Coronary artery (tissue), 2 donors: ENCODE data around the gene CPNE6.

Experiments
- DNase-seq: peaks from one replicate; pipeline ENCODE4 v3.0.0-alpha.2; 2017; ENCODE audit warnings: low spot score
- H3K27ac ChIP-seq, 2 donors: fragments of 200-600 bp; sonication (generic); one replicate each; pipeline ENCODE4 v1.5.1; 2016 to 2019
- H3K4me3 ChIP-seq: fragments of 200-600 bp; sonication (generic); 2 replicates; pipeline ENCODE4 v1.5.1; 2016; ENCODE audit warnings: mild to moderate bottlenecking, moderate library complexity
- TF ChIP-seq, protein P1 (sequence below): fragments of 200-600 bp; sonication (generic); IDR thresholded peaks from one replicate; pipeline ENCODE4 v1.5.1; 2019; ENCODE audit warnings: antibody characterized with exemption

Gene CPNE6

DNA sequence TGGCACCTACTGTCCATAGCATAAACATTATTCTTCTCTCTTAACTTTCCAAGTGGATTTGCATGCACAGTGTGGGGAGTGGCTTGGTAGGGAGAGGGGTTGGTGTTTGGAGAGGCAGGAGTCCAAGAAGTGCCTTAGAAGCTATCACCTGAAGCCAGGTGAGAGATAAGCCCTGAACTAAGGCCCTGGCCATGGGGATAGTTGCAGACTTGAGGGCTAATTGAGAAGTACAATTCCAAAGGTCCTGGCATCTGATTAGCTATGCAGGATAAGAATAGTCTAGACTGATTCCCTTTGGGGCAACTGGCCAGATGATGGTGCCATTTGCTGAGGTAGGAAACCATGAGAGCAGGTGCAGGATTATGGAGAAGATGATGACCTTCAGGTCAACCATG, 20.7 kb downstream of the CPNE6 start:
- peak overlapping the region in 1 of 2 donors; percentile 95 for H3K27ac ChIP-seq
- H3K4me3 ChIP-seq: no peak overlapping the region
- TF ChIP-seq, protein P1, sequence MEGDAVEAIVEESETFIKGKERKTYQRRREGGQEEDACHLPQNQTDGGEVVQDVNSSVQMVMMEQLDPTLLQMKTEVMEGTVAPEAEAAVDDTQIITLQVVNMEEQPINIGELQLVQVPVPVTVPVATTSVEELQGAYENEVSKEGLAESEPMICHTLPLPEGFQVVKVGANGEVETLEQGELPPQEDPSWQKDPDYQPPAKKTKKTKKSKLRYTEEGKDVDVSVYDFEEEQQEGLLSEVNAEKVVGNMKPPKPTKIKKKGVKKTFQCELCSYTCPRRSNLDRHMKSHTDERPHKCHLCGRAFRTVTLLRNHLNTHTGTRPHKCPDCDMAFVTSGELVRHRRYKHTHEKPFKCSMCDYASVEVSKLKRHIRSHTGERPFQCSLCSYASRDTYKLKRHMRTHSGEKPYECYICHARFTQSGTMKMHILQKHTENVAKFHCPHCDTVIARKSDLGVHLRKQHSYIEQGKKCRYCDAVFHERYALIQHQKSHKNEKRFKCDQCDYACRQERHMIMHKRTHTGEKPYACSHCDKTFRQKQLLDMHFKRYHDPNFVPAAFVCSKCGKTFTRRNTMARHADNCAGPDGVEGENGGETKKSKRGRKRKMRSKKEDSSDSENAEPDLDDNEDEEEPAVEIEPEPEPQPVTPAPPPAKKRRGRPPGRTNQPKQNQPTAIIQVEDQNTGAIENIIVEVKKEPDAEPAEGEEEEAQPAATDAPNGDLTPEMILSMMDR: no peak
- DNase-seq: no peak

DNA sequence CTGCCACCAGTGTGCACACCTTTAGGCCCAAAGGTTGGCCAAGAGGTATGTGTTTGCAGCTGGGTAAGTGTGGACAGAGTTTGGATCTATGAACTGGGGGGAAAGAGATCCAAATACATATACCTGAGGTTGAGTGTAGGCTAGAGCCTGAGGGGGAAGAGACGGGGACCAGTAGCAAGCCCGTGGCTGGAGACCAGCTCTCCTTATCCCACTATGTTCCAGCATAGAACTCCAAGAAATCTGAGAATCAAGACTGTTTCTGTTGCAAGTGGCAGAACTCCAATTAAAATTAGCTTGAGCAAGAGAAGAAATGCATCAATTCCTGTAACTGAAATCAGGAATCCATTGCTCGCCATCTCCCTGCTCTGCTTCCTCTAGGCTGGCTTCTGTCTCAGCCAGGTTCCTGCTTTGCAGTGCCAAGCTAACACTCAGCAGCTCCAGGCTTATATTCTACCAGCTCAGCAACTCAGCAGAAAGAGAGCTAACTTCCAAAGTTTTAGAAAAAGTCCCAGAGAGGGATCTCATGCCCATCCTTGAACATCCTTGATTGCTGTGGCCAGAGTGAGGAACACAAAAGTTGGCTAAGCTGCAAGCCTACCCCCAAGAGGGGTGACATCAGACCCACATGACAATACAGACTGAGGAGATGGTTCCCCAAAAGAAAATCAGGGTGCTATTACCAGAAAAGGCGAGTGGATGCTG, 21.3 kb downstream of the CPNE6 start:
- no peak overlapping the region for H3K4me3 ChIP-seq
- no peak for DNase-seq
- peak overlapping the region in 1 of 2 donors; percentile 95 for H3K27ac ChIP-seq
- TF ChIP-seq, protein P1: no peak

DNA sequence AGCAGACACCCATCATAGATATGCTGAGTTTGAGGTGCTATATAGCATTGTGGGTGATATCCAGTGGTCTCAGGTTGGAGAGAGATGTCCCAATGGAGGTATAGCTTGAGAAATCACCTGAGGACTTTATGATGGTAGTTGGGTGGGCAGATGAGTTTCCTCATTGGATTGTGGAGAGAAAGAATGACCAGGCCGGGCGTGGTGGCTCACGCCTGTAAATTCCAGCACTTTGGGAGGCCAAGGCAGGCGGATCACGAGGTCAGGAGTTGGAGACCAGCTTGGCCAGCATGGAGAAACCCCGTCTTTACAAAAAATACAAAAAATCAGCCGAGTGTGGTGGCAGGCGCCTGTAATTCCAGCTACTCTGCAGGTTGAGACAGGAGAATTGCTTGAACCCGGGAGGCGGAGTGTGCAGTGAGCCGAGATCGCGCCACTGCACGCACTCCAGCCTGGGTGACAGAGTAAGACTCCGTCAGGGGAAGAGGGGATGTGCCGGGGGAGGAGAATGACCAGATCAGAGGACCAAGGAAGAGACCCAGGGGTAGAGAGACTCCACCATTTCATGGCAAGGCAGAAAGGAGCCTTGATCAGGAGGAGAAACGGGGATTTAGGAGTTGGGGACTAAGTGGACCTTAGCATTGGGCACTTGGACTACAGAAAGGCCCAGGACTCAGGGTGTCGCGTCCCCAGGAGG, 22.0 kb downstream of the CPNE6 start:
- TF ChIP-seq, protein P1: no peak
- no peak for DNase-seq
- Histone ChIP-seq H3K4me3 (peak overlapping the region; percentile 80), H3K27ac (peak overlapping the region; percentile 81 to 95)

DNA sequence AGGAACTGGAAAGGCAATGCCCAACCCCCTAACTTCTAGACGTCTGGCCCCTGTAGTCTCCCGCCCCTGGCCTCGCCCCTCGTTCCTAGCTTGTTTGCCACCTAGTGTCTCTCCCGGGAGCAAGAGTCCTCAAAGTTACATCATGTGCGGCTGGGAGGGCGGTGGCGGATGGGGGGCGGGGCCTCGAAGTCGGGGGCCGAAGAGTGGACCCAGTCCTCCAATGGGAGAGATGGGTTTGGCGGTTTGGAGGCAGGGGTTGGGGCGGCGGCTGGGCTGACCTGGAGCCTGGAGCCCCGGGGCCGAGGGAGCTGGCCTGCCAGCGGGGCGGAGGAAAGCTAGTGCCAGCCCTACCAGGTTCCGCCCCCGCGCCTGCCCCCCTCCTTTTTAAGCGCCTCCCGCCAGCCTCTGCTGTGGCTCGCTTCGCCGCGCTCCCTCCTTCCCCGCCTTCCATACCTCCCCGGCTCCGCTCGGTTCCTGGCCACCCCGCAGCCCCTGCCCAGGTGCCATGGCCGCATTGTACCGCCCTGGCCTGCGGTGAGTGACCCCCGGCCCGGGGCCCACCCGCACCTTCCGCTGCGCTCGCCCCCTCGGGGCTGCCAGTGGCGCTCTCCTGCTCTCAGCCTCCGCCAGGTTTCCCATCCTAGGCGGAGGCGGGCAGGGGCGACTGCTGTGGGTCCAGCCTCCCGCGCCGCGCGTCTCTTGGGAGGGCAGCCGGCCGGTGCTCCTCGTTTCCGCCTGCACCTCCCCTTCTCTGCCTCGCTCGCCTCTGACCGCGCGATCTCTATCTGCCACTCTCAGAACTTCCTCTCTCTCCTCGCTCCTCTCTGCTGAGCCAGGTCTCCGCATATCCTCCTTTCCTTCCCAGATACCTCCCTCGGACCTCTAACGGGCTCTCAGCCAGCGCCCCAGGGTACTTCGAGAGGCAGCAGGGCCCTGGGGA, 22.8 kb downstream of the CPNE6 start, which contains the start of gene PCK2:
Gene PCK2 (plus strand): TSS at position 411 of the 940 bp plus-strand sequence. CDS start 95 bp downstream, at position 506.
- TF ChIP-seq, protein P1: no peak
- H3K4me3 ChIP-seq: peak within 1 kb of the TSS; percentile 80
- DNase-seq: peak; percentile 96
- H3K27ac ChIP-seq: peak within 1 kb of the TSS; percentile 81 to 95

DNA sequence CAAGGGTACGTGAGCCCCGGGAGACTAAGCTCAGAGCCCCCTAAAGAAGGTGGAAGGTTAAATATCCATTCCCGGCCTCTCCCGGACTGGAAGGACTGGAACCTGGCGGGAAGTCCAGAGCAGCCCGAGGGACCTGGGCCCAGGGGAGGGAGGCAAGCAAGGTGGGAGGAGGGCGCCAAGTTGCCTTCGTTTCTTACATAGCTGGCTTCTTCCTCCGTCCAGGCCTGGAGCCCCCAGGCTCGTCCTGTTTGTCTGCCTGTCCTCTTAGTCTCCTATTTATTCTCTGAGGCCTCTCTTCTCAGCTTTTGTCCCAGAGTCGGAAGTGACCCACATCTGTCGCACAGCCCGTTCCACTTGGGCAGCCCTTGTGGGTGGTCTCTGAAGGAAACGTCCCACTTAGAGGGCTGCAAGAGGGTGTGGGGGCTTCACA, 23.5 kb downstream of the CPNE6 start:
- Histone ChIP-seq H3K27ac (peak overlapping the region; percentile 81 to 95), H3K4me3 (peak overlapping the region; percentile 80)
- no peak for DNase-seq
- TF ChIP-seq, protein P1: no peak

DNA sequence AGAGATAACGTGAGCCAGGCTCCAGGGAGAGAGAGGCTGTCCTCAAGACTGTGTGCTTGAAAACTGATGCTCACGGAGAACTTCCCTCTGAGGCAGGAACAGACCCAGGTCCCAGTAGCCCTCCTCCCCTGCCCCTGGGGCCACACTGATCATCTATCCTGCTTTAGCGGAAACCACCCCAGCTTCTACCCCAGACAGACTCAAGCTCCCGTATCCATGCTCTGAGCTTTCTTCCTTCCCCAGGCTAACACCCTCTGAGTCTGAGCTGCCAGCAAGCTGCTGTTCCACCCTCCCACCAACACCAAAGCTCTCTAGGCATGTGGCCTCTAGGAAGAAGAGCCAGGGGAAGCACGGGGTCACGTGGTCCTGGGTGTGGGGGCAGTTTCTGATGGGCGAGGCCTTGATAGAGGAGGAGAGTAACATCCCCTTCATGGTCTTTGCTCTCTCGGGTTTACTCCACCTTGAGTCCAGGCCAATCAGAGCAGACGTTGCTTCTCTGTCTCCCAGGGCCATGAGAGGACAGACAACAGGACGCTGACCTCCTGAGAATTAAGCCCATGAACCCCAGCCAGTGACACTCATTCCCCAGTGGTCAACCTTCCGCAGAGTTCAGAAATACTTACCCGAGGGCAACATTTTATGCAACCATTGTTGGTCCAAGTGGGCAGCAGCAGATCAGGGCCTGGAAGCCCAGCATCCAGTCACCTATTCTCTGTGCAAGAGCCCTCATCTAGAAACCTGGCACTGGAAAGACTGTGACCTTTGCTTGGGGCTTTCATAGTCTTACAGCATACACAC, 24.1 kb downstream of the CPNE6 start:
- H3K27ac ChIP-seq: peak overlapping the region; percentile 81 to 95
- DNase-seq: no peak
- H3K4me3 ChIP-seq: peak overlapping the region; percentile 80
- TF ChIP-seq, protein P1: no peak
